Measurements from ENCODE around the gene SLC22A17. TPM values are rescaled to one million over a fixed set of nuclear protein-coding genes. Genes with fewer than 3 reads are reported as not detected.

Gene SLC22A17
- total and polyA plus RNA-seq, 2 of the 13 experiments (the other 11 are each of a cell fraction or from before 2014, with no cell fraction given), result 0.95 to 1.1 TPM

- no peak for TF ChIP-seq ZHX2 (IDR thresholded peaks at IDR 0.05; ENCODE audit: low read depth)
- no peak for TF ChIP-seq ZHX2 (CRISPR knock-in tag; IDR thresholded peaks at IDR 0.05; ENCODE audit: borderline replicate concordance)
- no peak for TF ChIP-seq MYPOP (CRISPR knock-in tag; IDR thresholded peaks at IDR 0.05)
- no peak for TF ChIP-seq HMGXB4 (CRISPR knock-in tag; IDR thresholded peaks at IDR 0.05; ENCODE audit: borderline replicate concordance in 1 of 2, low read depth in 1 of 2)
- no peak for TF ChIP-seq KDM4B (CRISPR knock-in tag; IDR thresholded peaks at IDR 0.05)
- TF ChIP-seq RORA (CRISPR knock-in tag; IDR thresholded peaks at IDR 0.05), result no peak
- peak; percentile 73; the same call in 1 of the 2 replicates for TF ChIP-seq ZNF460 (CRISPR knock-in tag; IDR thresholded peaks at IDR 0.05; ENCODE audit: borderline replicate concordance)
- TF ChIP-seq HOXD1 (CRISPR knock-in tag; IDR thresholded peaks at IDR 0.05), result no peak
- TF ChIP-seq ZFP62 (CRISPR knock-in tag; IDR thresholded peaks at IDR 0.05), result no peak
- no peak for TF ChIP-seq STAT6 (CRISPR knock-in tag; IDR thresholded peaks at IDR 0.05; ENCODE audit: borderline replicate concordance)
- TF ChIP-seq ZFP91 (CRISPR knock-in tag; IDR thresholded peaks at IDR 0.05; ENCODE audit: borderline replicate concordance), result peak; percentile 34; the same call in 1 of the 2 replicates
- 0 out of 2 replicates have a peak, but pooled peaks have one; percentile 50 for TF ChIP-seq MXD3 (CRISPR knock-in tag; IDR thresholded peaks at IDR 0.05)
Measured at GRCh38 chr14:23326491-23327332, 26.0 kb downstream of the SLC22A17 start (continued).
